Prostate gland (tissue), 2 donors: ENCODE measurements around the gene ST8SIA3. TPM values are rescaled to one million over a fixed set of nuclear protein-coding genes. Genes with fewer than 3 reads are reported as not detected.

Experiments
- DNase-seq: peaks from one replicate; pipeline ENCODE4 v3.0.0-alpha.2; 2019; ENCODE audit warnings: low spot score
- H3K27ac ChIP-seq, 2 donors: fragments of 200-600 bp; sonication (generic); 2 replicates each; pipeline ENCODE4 v1.5.1; 2017 to 2019
- H3K27me3 ChIP-seq: fragments of 200-600 bp; sonication (generic); replicated peaks from 2 replicates; pipeline ENCODE4 v1.5.1; 2019; ENCODE audit not compliant: insufficient read depth
- H3K36me3 ChIP-seq, 2 donors: fragments of 200-600 bp; sonication (generic); 1 replicate in 1 of 2; 2 replicates in 1 of 2; pipeline versions ENCODE4 v1.5.1 to v1.8.1; 2017 to 2019
- H3K4me1 ChIP-seq: fragments of 200-600 bp; sonication (generic); replicated peaks from 2 replicates; pipeline ENCODE4 v1.5.1; 2019
- H3K4me3 ChIP-seq, 2 donors: fragments of 200-600 bp; sonication (generic); 2 replicates each; pipeline ENCODE4 v1.5.1; 2017 to 2019
- H3K9me3 ChIP-seq: fragments of 200-600 bp; sonication (generic); 2 replicates; pipeline ENCODE4 v1.5.1; 2017
- POLR2A ChIP-seq: fragments of 450-650 bp; IDR thresholded peaks from one replicate; pipeline ENCODE4 v1.6.1; 2016; ENCODE audit warnings: antibody characterized with exemption, mild to moderate bottlenecking
- POLR2AphosphoS5 ChIP-seq: sonication (generic); formaldehyde crosslinking; IDR thresholded peaks from one replicate; pipeline ENCODE4 v1.6.1; 2017; ENCODE audit warnings: antibody characterized with exemption
- WGBS: methylation state at CpG from one replicate; pipeline ENCODE4 v1.1.5; 2018; 5-methylcytosine and 5-hydroxymethylcytosine counted together
- intact Hi-C: fragments of 100-400 bp; cut with DNase I; formaldehyde crosslinking; loops from one replicate; pipeline ENCODE4 v1.14.2; 2022
- total RNA-seq, 2 donors: library from RNA; depleted of rRNA; stranded (reverse); fragments of >200 nt; gene quantifications; one replicate each; pipeline ENCODE4 v1.1.0, GENCODE V29; 2016
- TF ChIP-seq, protein P1 (sequence below), 4 experiments: fragments of 200-600 bp in 2 of 4; fragments of 450-650 bp in 2 of 4; sonication (generic) in 2 of 4; IDR thresholded peaks; 1 replicate in 3 of 4; 2 replicates in 1 of 4; pipeline ENCODE4 v1.5.1; 2016 to 2019; ENCODE audit warnings: antibody characterized with exemption in 4 of 4, mild to moderate bottlenecking in 2 of 4, moderate library complexity in 2 of 4

Gene ST8SIA3
- total RNA-seq, 2 donors from 2014 or later = 13.1 TPM; not detected in 1

DNA sequence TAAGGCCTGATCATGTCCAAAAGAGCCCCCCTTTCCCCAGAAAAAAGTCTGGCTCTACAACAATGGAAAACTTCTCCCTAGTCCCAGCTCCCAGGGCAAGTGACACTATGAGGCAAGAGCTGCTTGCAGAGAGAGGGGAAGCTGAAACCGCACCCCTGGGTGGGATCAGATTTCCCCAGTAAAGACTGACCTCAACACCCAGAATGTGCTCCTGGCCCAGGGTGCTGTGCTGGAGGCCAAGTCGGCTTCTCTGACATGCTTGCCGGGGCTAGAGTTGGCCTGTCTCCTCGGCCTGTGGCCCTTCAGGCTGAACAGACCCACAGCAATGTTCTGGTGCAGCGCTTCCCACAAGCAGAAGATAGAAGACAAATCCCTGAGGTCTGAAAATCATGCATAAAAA, 18.4 kb upstream of the ST8SIA3 start:
- TF ChIP-seq POLR2AphosphoS5 (no peak), POLR2A (no peak)
- TF ChIP-seq, protein P1, sequence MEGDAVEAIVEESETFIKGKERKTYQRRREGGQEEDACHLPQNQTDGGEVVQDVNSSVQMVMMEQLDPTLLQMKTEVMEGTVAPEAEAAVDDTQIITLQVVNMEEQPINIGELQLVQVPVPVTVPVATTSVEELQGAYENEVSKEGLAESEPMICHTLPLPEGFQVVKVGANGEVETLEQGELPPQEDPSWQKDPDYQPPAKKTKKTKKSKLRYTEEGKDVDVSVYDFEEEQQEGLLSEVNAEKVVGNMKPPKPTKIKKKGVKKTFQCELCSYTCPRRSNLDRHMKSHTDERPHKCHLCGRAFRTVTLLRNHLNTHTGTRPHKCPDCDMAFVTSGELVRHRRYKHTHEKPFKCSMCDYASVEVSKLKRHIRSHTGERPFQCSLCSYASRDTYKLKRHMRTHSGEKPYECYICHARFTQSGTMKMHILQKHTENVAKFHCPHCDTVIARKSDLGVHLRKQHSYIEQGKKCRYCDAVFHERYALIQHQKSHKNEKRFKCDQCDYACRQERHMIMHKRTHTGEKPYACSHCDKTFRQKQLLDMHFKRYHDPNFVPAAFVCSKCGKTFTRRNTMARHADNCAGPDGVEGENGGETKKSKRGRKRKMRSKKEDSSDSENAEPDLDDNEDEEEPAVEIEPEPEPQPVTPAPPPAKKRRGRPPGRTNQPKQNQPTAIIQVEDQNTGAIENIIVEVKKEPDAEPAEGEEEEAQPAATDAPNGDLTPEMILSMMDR (IDR thresholded peaks at IDR 0.05) = no peak
- Histone ChIP-seq H3K4me1 (no peaks in the 10 kb centered on the region), H3K4me3 (no peak overlapping the region), H3K9me3 (no peaks in the 10 kb centered on the region), H3K27ac (no peak overlapping the region), H3K36me3 (no peaks in the 10 kb centered on the region), H3K27me3 (no peaks in the 10 kb centered on the region)
- intact Hi-C loops = no loop called here
- 52% methylated on average over 5 of the region's 5 CpGs for WGBS
- no peak for DNase-seq

GRCh38 chr18:57334383-57334782, 18.0 kb upstream of the ST8SIA3 start:
- 72% methylated on average over 6 of the region's 6 CpGs for WGBS
- Histone ChIP-seq H3K4me3 (no peak overlapping the region), H3K36me3 (no peaks in the 10 kb centered on the region), H3K27me3 (no peaks in the 10 kb centered on the region), H3K9me3 (no peaks in the 10 kb centered on the region), H3K4me1 (no peaks in the 10 kb centered on the region), H3K27ac (no peak overlapping the region)
- intact Hi-C loops = no loop called here
- no peak for DNase-seq
- TF ChIP-seq, protein P1 (IDR thresholded peaks at IDR 0.05) = no peak
- TF ChIP-seq POLR2AphosphoS5 (no peak), POLR2A (no peak)

DNA sequence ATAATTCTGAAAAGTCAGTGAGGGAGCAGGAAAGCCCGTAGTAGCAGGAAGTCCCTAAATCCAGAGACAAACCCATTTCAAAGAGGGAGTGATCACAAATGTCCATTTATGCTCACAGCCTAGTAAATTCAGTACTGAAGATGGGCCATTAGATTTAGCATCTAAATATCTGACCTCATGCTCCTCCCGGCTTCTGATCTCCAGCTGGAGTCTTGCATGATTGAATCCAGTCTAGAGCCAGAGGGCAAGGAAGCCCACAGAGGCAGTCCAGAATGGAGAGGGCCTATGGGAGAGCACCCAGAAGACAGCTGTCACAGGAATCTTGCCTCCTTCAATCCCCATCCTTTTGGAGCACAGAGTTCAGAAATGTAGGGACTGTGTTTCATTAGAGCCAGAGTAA, 16.0 kb upstream of the ST8SIA3 start:
- Histone ChIP-seq H3K4me1 (no peaks in the 10 kb centered on the region), H3K36me3 (no peaks in the 10 kb centered on the region), H3K9me3 (no peaks in the 10 kb centered on the region), H3K27ac (no peak overlapping the region), H3K4me3 (no peak overlapping the region), H3K27me3 (no peaks in the 10 kb centered on the region)
- no peak for DNase-seq
- intact Hi-C loops = no loop called here
- 75% methylated on average over 2 of the region's 2 CpGs for whole genome bisulfite sequencing
- TF ChIP-seq, protein P1 (IDR thresholded peaks at IDR 0.05) = no peak
- TF ChIP-seq POLR2A (no peak), POLR2AphosphoS5 (no peak)

DNA sequence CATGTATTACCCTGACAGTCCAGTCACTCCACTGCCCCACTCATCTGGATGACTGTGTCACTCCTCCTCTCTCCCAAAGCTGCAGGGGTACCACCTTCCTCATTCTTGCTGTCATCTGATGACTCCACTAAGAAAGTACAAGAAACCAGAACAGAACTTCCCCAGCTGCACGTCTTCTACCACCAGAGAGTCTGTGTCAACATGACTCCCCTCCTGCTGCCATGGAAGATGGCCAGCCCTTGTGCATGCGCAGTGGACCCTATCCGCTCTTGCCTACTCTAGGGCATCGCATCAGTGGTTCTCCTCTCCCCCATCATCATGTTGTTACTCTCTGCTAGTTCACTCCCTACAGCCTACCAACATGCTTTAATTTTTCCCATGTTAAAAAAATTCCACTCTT, 14.5 kb upstream of the ST8SIA3 start:
- Histone ChIP-seq H3K27ac (no peak overlapping the region), H3K36me3 (no peaks in the 10 kb centered on the region), H3K4me3 (no peak overlapping the region), H3K4me1 (no peaks in the 10 kb centered on the region), H3K9me3 (no peaks in the 10 kb centered on the region), H3K27me3 (no peaks in the 10 kb centered on the region)
- 86% methylated on average over 4 of the region's 4 CpGs for WGBS
- TF ChIP-seq, protein P1 (IDR thresholded peaks at IDR 0.05) = no peak
- TF ChIP-seq POLR2AphosphoS5 = no peak
- TF ChIP-seq POLR2A = no peak
- intact Hi-C loops = no loop called here
- no peak for DNase-seq

- intact Hi-C loops = no loop called here
- H3K27ac ChIP-seq = no peak overlapping the region
Observed at GRCh38 chr18:57343833-57344232, 8.5 kb upstream of the ST8SIA3 start.

More at GRCh38 chr18:57343833-57344232, 8.5 kb upstream of the ST8SIA3 start:
- no peak for TF ChIP-seq POLR2A
- TF ChIP-seq, protein P1 (IDR thresholded peaks at IDR 0.05) = no peak
- no peak for TF ChIP-seq POLR2AphosphoS5
- no peak for DNase-seq
- H3K36me3 ChIP-seq = no peaks in the 10 kb centered on the region
- H3K4me3 ChIP-seq = no peak overlapping the region
- no peaks in the 10 kb centered on the region for H3K9me3 ChIP-seq
- H3K4me1 ChIP-seq = no peaks in the 10 kb centered on the region
- H3K27me3 ChIP-seq = peaks cover 3% of the 10 kb centered on the region
- WGBS = 68% methylated on average over 1 of the region's 1 CpG
